A549 treated with RU486 at 1 μM for 4 hours (cell line): ENCODE data around the gene PCDHA1. TPM values are rescaled to one million over a fixed set of nuclear protein-coding genes. Genes with fewer than 3 reads are reported as not detected.

Experiments used
- total RNA-seq: library from RNA; stranded (reverse); fragments of 200-300 nt; extraction: Qiagen RNA extraction; gene quantifications from 5 replicates; pipeline ENCODE4 v1.2.3, GENCODE V29; 2022; ENCODE audit warnings: low read depth

The PCDHA1 gene
- total RNA-seq, 1 experiment from 2014 or later, result 0.15 TPM

DNA sequence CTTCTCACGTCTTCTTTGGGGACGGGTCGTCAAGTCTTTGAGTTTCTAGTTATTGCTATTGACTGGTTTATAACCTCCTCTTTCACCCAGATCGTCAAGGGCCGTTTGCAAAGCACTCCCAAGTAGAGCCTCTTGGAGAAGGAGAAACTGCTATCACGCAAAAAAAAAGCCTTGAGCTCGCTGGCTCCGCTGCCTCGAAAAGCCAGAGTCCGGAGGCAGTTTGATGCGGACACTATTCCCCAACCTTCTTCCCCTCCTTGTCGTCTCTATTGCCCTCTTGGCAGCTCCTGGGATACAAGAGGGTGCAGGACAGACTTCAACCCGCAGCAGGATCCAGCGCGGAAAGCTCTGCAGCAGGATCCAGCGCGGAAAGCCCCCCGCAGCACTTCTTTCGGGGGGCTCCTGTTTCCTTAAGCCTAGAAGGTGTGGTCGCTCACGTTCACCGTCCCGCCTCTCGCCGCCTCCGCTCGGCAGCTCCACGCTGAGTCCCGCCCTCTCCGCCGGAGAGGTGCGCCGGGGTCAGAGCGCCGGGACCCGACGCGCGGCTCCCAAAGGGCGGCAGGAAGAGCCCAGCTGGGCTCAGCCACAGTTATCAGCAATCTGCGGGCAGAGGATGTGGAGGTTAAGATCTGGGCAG is 140.0 kb downstream of the PCDHA1 start, which contains the start of gene PCDHAC1:
Gene PCDHAC1, plus strand, starts transcription at position 494 of the 637 bp plus-strand sequence. CDS start 594 bp downstream, outside the sequence.

DNA sequence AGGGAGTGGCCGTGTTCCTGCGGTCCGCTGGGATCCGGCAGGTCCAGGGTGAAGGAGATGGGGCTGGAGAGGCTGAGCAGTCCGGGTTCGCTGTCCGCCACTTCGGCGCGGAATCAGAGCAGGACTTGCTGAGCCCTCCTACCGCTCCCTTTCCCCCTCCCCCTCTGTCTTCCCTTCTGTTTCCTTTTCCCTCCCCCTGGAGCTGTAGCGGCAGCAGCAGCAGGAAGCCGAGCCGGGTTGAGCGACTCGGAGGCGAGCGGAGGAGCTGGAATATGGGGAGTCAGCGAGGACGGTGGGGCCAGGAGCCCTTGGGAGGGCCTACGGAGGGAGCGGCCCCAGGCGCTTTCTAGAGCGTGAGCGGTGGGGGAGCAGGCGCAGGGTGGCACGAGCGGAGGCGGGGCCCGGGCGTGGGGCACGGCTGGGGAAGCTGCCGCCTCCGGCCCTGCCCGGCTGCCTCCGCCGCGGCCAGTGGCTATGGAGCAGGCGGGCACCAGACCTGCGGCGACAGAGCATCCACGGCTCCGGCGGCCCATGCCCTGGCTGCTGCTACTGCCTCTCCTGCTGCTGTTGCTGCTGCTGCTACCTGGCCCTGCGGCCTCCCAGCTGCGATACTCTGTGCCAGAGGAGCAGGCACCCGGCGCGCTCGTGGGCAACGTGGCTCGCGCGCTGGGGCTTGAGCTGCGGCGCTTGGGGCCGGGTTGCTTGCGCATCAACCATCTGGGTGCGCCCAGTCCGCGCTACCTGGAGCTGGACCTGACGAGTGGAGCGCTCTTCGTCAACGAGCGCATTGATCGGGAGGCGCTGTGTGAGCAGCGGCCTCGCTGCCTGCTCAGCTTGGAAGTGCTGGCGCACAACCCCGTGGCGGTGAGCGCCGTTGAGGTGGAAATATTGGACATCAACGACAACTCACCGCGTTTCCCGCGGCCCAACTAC is 180.6 kb downstream of the PCDHA1 start, which contains the start of gene PCDHAC2:
Gene PCDHAC2, plus strand, starts transcription at position 184 of the 933 bp plus-strand sequence. Its CDS starts 291 bp downstream, at position 475.

DNA sequence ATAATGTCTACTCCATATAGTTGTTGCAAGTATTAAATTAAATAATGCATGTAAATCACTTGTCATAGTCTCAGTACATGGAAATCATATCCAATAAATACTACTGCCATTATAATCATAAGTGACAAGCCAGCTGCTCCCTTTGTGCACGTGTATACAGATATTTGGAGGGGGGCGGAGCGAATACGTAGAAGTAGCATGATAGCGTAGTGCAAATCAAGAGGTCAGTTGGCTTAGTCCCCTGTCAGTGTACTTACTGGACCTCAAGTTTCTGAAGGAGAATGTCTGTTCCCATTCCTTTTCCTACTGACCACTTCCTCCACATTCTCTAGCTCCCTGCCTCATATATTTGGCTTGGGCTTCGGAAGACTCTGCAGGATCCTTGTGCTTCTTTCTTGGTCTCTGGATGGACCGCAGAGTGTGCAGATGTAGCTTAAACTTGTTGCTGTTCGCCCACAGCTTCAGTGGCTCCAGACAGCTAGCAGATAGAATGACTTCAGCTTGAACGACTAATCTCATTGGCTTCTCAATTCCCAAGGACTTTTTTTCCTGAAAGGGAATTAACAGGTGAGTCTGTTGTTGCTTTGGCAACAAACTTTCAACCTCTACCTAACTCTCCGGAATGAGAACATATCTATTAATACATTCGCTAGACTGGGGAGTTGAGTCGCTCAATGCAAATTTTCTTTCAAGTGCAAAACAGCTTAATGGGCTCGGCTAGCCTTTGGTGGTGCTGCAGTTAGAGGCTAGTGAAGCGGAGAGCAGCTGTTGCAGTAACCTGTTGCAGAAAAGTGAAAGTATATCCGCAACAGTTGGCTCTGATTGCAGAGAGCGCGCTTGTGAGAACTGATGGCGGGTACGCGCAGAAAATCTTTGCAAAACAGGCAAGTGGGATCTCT is 264.9 kb downstream of the PCDHA1 start, which contains the start of gene PCDHB1:
Gene PCDHB1, plus strand, starts transcription at position 753 of the 899 bp plus-strand sequence. Its CDS starts 97 bp downstream, at position 850.

Other genes starting within 250 kb of the PCDHA1 start
- 0.54 to 4.1 TPM (median 2.0 TPM) in 5 replicates for gene EIF4EBP3, start 238.5 kb upstream of the PCDHA1 start, total RNA-seq
- gene SRA1, start 228.7 kb upstream of the PCDHA1 start, total RNA-seq, result 41.8 to 62.1 TPM (median 47.4 TPM) in 5 replicates
- 3.8 to 8.1 TPM (median 6.3 TPM) in 5 replicates for gene APBB3, start 221.5 kb upstream of the PCDHA1 start, total RNA-seq
- gene SLC35A4, start 221.3 kb upstream of the PCDHA1 start, total RNA-seq, result 71.0 to 82.2 TPM (median 80.6 TPM) in 5 replicates
- gene CD14, start 153.0 kb upstream of the PCDHA1 start, total RNA-seq, result 3.2 to 5.6 TPM (median 3.9 TPM) in 5 replicates
- 9.6 to 15.4 TPM (median 14.1 TPM) in 5 replicates for gene TMCO6, start 146.7 kb upstream of the PCDHA1 start, total RNA-seq
- 112 to 142 TPM (median 122 TPM) in 5 replicates for gene NDUFA2, start 138.5 kb upstream of the PCDHA1 start, total RNA-seq
- gene IK, start 138.3 kb upstream of the PCDHA1 start, total RNA-seq, result 88.3 to 127 TPM (median 99.7 TPM) in 5 replicates
- gene WDR55, start 121.2 kb upstream of the PCDHA1 start, total RNA-seq, result 28.6 to 30.9 TPM (median 29.2 TPM) in 5 replicates
- 0.48 to 0.94 TPM (median 0.73 TPM) in 5 replicates for gene DND1, start 112.6 kb upstream of the PCDHA1 start, total RNA-seq
- 78.1 to 83.6 TPM (median 79.0 TPM) in 5 replicates for gene HARS1, start 94.8 kb upstream of the PCDHA1 start, total RNA-seq
- gene HARS2, start 94.7 kb upstream of the PCDHA1 start, total RNA-seq, result 35.4 to 42.8 TPM (median 37.5 TPM) in 5 replicates
- 83.4 to 128 TPM (median 104 TPM) in 5 replicates for gene ZMAT2, start 85.7 kb upstream of the PCDHA1 start, total RNA-seq
- 0.03 to 0.06 TPM in 2 of 5 replicates, not detected in the others for gene PCDHA2, start 8.7 kb downstream of the PCDHA1 start, total RNA-seq
- 0.35 to 1.2 TPM (median 0.85 TPM) in 5 replicates for gene PCDHA3, start 14.9 kb downstream of the PCDHA1 start, total RNA-seq
- 1.3 to 1.7 TPM (median 1.5 TPM) in 5 replicates for gene PCDHA4, start 20.9 kb downstream of the PCDHA1 start, total RNA-seq
- 0.46 to 1.0 TPM (median 0.75 TPM) in 5 replicates for gene PCDHA5, start 35.5 kb downstream of the PCDHA1 start, total RNA-seq
- 0.05 to 0.06 TPM (median 0.05 TPM) in 3 of 5 replicates, not detected in the others for gene PCDHA6, start 41.8 kb downstream of the PCDHA1 start, total RNA-seq
- gene PCDHA7, start 48.1 kb downstream of the PCDHA1 start, total RNA-seq, result 0.05 to 0.15 TPM (median 0.11 TPM) in 4 of 5 replicates, not detected in the other
- 0.06 to 0.12 TPM (median 0.09 TPM) in 3 of 5 replicates, not detected in the others for gene PCDHA8, start 55.0 kb downstream of the PCDHA1 start, total RNA-seq
- gene PCDHA9, start 62.2 kb downstream of the PCDHA1 start, total RNA-seq, result 0.04 TPM in 1 of 5 replicates, not detected in the others
- gene PCDHA10, start 69.8 kb downstream of the PCDHA1 start, total RNA-seq, result 0.01 to 0.05 TPM in 2 of 5 replicates, not detected in the others
- 0.08 to 0.11 TPM (median 0.10 TPM) in 4 of 5 replicates, not detected in the other for gene PCDHA11, start 82.8 kb downstream of the PCDHA1 start, total RNA-seq
- 1.9 to 3.0 TPM (median 2.7 TPM) in 5 replicates for gene PCDHA12, start 89.2 kb downstream of the PCDHA1 start, total RNA-seq
- gene PCDHA13, start 96.0 kb downstream of the PCDHA1 start, total RNA-seq, result 0.06 to 0.09 TPM in 2 of 5 replicates, not detected in the others
- 1.1 to 1.9 TPM (median 1.3 TPM) in 5 replicates for gene PCDHAC1, start 140.2 kb downstream of the PCDHA1 start, total RNA-seq
- gene PCDHAC2, start 180.3 kb downstream of the PCDHA1 start, total RNA-seq, result 2.4 to 6.1 TPM (median 2.8 TPM) in 5 replicates